PC-3 (cell line): ENCODE data around the gene SLC45A2. TPM values are rescaled to one million over a fixed set of nuclear protein-coding genes. Genes with fewer than 3 reads are reported as not detected.

Experiments used
- ATAC-seq: fragments of 200-7000 bp; cut with Tn5 transposase; 2 replicates; pipeline ENCODE4 v1.9.1; 2020; ENCODE audit warnings: mild to moderate bottlenecking, moderate library complexity
- BruUV-seq: library from RNA; stranded (reverse); fragments of 400-500 nt; replicated peaks from 2 replicates; lab custom pipeline; 2021; lab: Mats Ljungman, UMichigan
- CTCF ChIA-PET: fragments of 300-600 bp; sonication (Branson Sonifier 250); formaldehyde crosslinking; loops from one replicate; lab custom pipeline; 2022; ENCODE audit warnings: antibody characterized with exemption; lab: Charles Lee
- POLR2A ChIA-PET: fragments of 300-600 bp; sonication (Branson Sonifier 250); formaldehyde crosslinking; loops from one replicate; lab custom pipeline; 2022; ENCODE audit warnings: antibody characterized with exemption; ENCODE audit not compliant: unreplicated experiment; lab: Charles Lee
- DNase-seq: peaks from one replicate; pipeline ENCODE4 v3.0.0-alpha.2; 2015
- H2AFZ ChIP-seq: fragments of 300-600 bp; sonication (generic); 2 replicates; pipeline ENCODE4 v1.6.0; 2016; ENCODE audit warnings: antibody characterized with exemption, low read length
- H3F3A ChIP-seq: fragments of 300-600 bp; sonication (generic); one replicate; pipeline ENCODE4 v1.6.0; 2017; ENCODE audit warnings: antibody characterized with exemption, low read length, control low read depth, mild to moderate bottlenecking; ENCODE audit not compliant: unreplicated experiment
- H3K27ac ChIP-seq: fragments of 300-600 bp; sonication (generic); 2 replicates; pipeline ENCODE4 v1.5.1; 2016; ENCODE audit warnings: mild to moderate bottlenecking, low read length
- H3K27me3 ChIP-seq: fragments of 300-600 bp; sonication (generic); 2 replicates; pipeline ENCODE4 v1.6.1; 2016; ENCODE audit warnings: low read length, mixed read lengths
- H3K36me3 ChIP-seq: fragments of 300-600 bp; sonication (generic); 2 replicates; pipeline ENCODE4 v1.6.1; 2016; ENCODE audit warnings: low read depth, mixed run types, low read length, mixed read lengths
- H3K4me1 ChIP-seq: fragments of 300-600 bp; sonication (generic); 2 replicates; pipeline ENCODE4 v1.5.1; 2016; ENCODE audit warnings: low read length; ENCODE audit not compliant: insufficient read depth
- H3K4me2 ChIP-seq: fragments of 300-600 bp; sonication (generic); 2 replicates; pipeline ENCODE4 v1.6.0; 2016; ENCODE audit warnings: low read length
- H3K4me3 ChIP-seq: fragments of 300-600 bp; sonication (generic); 2 replicates; pipeline ENCODE4 v1.5.1; 2016; ENCODE audit warnings: mild to moderate bottlenecking, low read length, mixed read lengths
- H3K79me2 ChIP-seq: fragments of 300-600 bp; sonication (generic); 2 replicates; pipeline ENCODE4 v1.6.1; 2017; ENCODE audit warnings: low read length, mixed read lengths
- H3K9ac ChIP-seq: fragments of 300-600 bp; sonication (generic); 2 replicates; pipeline ENCODE4 v1.6.0; 2016; ENCODE audit warnings: mild to moderate bottlenecking, low read length
- H3K9me2 ChIP-seq: fragments of 300-600 bp; sonication (generic); replicated peaks from 2 replicates; pipeline ENCODE4 v1.6.1; 2016; ENCODE audit warnings: mixed run types, low read length, mixed read lengths
- H3K9me3 ChIP-seq: fragments of 300-600 bp; sonication (generic); 2 replicates; pipeline ENCODE4 v1.6.1; 2016; ENCODE audit warnings: low read length, mixed read lengths
- H4K20me1 ChIP-seq: fragments of 300-600 bp; sonication (generic); 2 replicates; pipeline ENCODE4 v1.6.1; 2016; ENCODE audit warnings: low read length, mixed read lengths
- EZH2 ChIP-seq: fragments of 300-600 bp; sonication (generic); IDR thresholded peaks from one replicate; pipeline ENCODE4 v1.6.1; 2017; ENCODE audit warnings: antibody characterized with exemption, mild to moderate bottlenecking, low read length; ENCODE audit not compliant: unreplicated experiment
- EZH2phosphoT487 ChIP-seq: fragments of 300-600 bp; sonication (generic); IDR thresholded peaks from 2 replicates; pipeline ENCODE4 v1.6.1; 2018; ENCODE audit warnings: mild to moderate bottlenecking, antibody characterized with exemption, low read length, borderline replicate concordance
- intact Hi-C: fragments of 100-400 bp; cut with micrococcal nuclease; formaldehyde crosslinking; loops from 2 replicates; pipeline ENCODE4 v1.9.0; 2023
- total RNA-seq: library from RNA; depleted of rRNA; stranded (reverse); fragments of >200 nt; gene quantifications from 2 replicates; pipeline ENCODE4 v1.2.3, GENCODE V29; 2014
- TF ChIP-seq, protein P1 (sequence below): fragments of 300-600 bp; sonication (generic); conservative IDR thresholded peaks from 2 replicates; pipeline ENCODE4 v1.5.1; 2017; ENCODE audit warnings: antibody characterized with exemption, low read depth, mild to moderate bottlenecking, low read length

The SLC45A2 gene
- total RNA-seq, 1 experiment from 2014 or later: not detected

DNA sequence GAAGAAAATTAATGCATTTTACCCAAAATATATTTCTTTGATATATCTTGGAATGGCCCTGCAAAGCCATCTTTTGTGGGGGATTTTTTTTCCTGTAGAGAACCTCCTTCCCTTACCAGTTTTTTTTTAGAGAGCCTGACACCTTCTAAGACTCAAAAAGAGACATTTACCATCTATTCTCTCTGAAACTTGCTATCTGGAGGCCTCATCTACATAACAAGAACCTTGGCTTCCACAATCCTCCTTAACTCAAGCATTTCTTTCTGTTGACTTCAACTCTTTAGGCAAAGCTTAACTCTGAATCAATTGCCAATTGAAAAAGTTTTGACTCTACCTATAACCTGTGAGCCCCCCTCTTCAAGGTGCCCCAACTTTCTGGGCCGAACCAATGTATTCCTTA lies 6.2 kb downstream of the SLC45A2 start:
- Histone ChIP-seq H3K9ac (no peak overlapping the region), H3K27ac (no peak overlapping the region), H3K36me3 (no peaks in the 10 kb centered on the region), H3K27me3 (no peaks in the 10 kb centered on the region), H3K4me2 (no peak overlapping the region), H3F3A (no peaks in the 10 kb centered on the region), H4K20me1 (no peaks in the 10 kb centered on the region), H2AFZ (no peak overlapping the region), H3K79me2 (no peaks in the 10 kb centered on the region), H3K9me2 (no peaks in the 10 kb centered on the region), H3K9me3 (no peaks in the 10 kb centered on the region), H3K4me1 (no peaks in the 10 kb centered on the region), H3K4me3 (no peak overlapping the region)
- DNase-seq (no peak), ATAC-seq (no peak)
- intact Hi-C loops: no loop called here
- ChIA-PET CTCF (no interaction called here), POLR2A (interaction anchor here (0.6 kb wide), 1 partner anchor 19 kb away, joined by 3 read pairs; no protein-coding TSS in a partner anchor)
- TF ChIP-seq EZH2phosphoT487: no peak
- TF ChIP-seq, protein P1, sequence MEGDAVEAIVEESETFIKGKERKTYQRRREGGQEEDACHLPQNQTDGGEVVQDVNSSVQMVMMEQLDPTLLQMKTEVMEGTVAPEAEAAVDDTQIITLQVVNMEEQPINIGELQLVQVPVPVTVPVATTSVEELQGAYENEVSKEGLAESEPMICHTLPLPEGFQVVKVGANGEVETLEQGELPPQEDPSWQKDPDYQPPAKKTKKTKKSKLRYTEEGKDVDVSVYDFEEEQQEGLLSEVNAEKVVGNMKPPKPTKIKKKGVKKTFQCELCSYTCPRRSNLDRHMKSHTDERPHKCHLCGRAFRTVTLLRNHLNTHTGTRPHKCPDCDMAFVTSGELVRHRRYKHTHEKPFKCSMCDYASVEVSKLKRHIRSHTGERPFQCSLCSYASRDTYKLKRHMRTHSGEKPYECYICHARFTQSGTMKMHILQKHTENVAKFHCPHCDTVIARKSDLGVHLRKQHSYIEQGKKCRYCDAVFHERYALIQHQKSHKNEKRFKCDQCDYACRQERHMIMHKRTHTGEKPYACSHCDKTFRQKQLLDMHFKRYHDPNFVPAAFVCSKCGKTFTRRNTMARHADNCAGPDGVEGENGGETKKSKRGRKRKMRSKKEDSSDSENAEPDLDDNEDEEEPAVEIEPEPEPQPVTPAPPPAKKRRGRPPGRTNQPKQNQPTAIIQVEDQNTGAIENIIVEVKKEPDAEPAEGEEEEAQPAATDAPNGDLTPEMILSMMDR: no peak
- TF ChIP-seq EZH2: no peak
- BruUV-seq: no TSS peak

GRCh38 chr5:33976307-33976706 lies 8.2 kb downstream of the SLC45A2 start:
- no peaks in the 10 kb centered on the region for H3K79me2 ChIP-seq
- no peak overlapping the region for H3K9ac ChIP-seq
- no peak overlapping the region for H3K4me3 ChIP-seq
- H3F3A ChIP-seq: no peaks in the 10 kb centered on the region
- no peaks in the 10 kb centered on the region for H3K36me3 ChIP-seq
- ATAC-seq (no peak), DNase-seq (no peak)
- H3K4me2 ChIP-seq: no peak overlapping the region
- ChIA-PET CTCF (no interaction called here), POLR2A (no interaction called here)
- no TSS peak for BruUV-seq
- H3K9me2 ChIP-seq: no peaks in the 10 kb centered on the region
- no peaks in the 10 kb centered on the region for H4K20me1 ChIP-seq
- no peak overlapping the region for H3K27ac ChIP-seq
- no peaks in the 10 kb centered on the region for H3K9me3 ChIP-seq
- no peaks in the 10 kb centered on the region for H3K27me3 ChIP-seq
- intact Hi-C loops: no loop called here
- H3K4me1 ChIP-seq: no peaks in the 10 kb centered on the region
- TF ChIP-seq EZH2 (no peak), EZH2phosphoT487 (no peak)
- TF ChIP-seq, protein P1: no peak
- H2AFZ ChIP-seq: no peak overlapping the region

DNA sequence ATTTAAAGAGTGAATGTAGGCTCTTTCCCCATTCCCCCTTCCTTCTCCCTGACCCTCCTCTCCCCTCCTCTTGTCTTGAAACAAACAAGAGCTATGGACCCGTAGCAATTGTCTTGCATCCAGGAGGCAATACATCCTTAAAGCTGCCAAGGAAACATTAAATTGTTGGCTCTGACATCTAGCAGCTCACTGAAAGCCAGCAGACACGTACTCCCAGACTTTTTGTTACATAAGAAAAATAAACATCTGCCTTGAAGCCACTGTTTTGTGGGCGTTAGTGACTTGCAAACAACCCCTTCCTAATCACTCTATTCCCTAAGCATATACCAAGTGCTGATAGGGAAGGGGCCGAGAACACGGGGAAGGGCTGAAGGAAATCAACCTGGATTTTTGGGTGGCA lies 8.6 kb downstream of the SLC45A2 start:
- POLR2A ChIA-PET: no interaction called here

More for the DNA sequence above, 8.6 kb downstream of the SLC45A2 start:
- no peaks in the 10 kb centered on the region for H4K20me1 ChIP-seq
- DNase-seq (no peak), ATAC-seq (no peak)
- no peaks in the 10 kb centered on the region for H3F3A ChIP-seq
- TF ChIP-seq, protein P1: no peak
- no peaks in the 10 kb centered on the region for H3K9me3 ChIP-seq
- H3K4me1 ChIP-seq: no peaks in the 10 kb centered on the region
- H3K4me2 ChIP-seq: no peak overlapping the region
- H3K27ac ChIP-seq: no peak overlapping the region
- no peak overlapping the region for H3K9ac ChIP-seq
- no peaks in the 10 kb centered on the region for H3K9me2 ChIP-seq
- H2AFZ ChIP-seq: no peak overlapping the region
- CTCF ChIA-PET: no interaction called here
- no peaks in the 10 kb centered on the region for H3K79me2 ChIP-seq
- intact Hi-C loops: no loop called here
- no TSS peak for BruUV-seq
- H3K36me3 ChIP-seq: no peaks in the 10 kb centered on the region
- H3K27me3 ChIP-seq: no peaks in the 10 kb centered on the region
- no peak overlapping the region for H3K4me3 ChIP-seq
